ENCODE data around the gene SPRR4. TPM values are rescaled to one million over a fixed set of nuclear protein-coding genes. Genes with fewer than 3 reads are reported as not detected.

SPRR4 gene
- total and polyA plus RNA-seq, 2 experiments from 2014 or later: not detected

DNA sequence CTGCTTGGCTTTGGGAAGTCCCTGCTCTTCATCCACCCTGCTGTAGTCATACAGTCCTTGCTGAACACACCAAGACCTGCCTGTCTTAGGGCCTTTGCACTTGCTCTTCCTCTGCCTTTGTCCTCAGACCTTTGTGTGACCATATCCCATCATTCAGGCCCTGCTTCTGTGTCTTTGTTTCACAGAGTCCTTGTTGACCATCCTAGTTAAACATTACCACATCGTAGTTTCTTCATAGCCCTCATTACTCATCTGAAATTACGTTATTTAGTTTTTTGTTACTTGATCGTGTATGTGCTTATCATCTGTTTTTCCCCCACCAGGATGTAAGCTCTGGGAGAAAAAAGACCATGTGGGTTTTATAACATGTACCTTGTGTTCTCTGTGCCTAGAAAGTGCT lies 41.8 kb upstream of the SPRR4 start:
- Histone ChIP-seq H4K20me1 (ENCODE audit: insufficient read depth, poor library complexity, severe bottlenecking) (no peaks in the 10 kb centered on the region), H3K4me1 (ENCODE audit: insufficient read depth) (no peaks in the 10 kb centered on the region), H3K79me2 (no peaks in the 10 kb centered on the region), H3K9me3 (ENCODE audit: low read depth) (no peaks in the 10 kb centered on the region), H3K4me3 (no peak overlapping the region), H3K27me3 (no peaks in the 10 kb centered on the region), H3K36me3 (replicated peaks; ENCODE audit: insufficient read depth, low read depth) (no peaks in the 10 kb centered on the region), H3K9me2 (replicated peaks; ENCODE audit: insufficient read depth) (no peaks in the 10 kb centered on the region), H3K4me2 (no peak overlapping the region), H3K27ac (no peak overlapping the region), H2AFZ (no peak overlapping the region)
- DNase-seq (ENCODE audit: low spot score): no peak
- TF ChIP-seq, protein P1, sequence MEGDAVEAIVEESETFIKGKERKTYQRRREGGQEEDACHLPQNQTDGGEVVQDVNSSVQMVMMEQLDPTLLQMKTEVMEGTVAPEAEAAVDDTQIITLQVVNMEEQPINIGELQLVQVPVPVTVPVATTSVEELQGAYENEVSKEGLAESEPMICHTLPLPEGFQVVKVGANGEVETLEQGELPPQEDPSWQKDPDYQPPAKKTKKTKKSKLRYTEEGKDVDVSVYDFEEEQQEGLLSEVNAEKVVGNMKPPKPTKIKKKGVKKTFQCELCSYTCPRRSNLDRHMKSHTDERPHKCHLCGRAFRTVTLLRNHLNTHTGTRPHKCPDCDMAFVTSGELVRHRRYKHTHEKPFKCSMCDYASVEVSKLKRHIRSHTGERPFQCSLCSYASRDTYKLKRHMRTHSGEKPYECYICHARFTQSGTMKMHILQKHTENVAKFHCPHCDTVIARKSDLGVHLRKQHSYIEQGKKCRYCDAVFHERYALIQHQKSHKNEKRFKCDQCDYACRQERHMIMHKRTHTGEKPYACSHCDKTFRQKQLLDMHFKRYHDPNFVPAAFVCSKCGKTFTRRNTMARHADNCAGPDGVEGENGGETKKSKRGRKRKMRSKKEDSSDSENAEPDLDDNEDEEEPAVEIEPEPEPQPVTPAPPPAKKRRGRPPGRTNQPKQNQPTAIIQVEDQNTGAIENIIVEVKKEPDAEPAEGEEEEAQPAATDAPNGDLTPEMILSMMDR (IDR thresholded peaks at IDR 0.05; ENCODE audit: poor library complexity): no peak
- TF ChIP-seq EZH2phosphoT487 (IDR thresholded peaks at IDR 0.05; ENCODE audit: low read depth, severe bottlenecking, unreplicated experiment) (no peak), EZH2 (IDR thresholded peaks at IDR 0.05; ENCODE audit: borderline replicate concordance) (no peak)
- WGBS (ENCODE audit: low lambda C conversion rate, missing lambda C conversion rate): 74% methylated on average over 3 of the region's 3 CpGs

DNA sequence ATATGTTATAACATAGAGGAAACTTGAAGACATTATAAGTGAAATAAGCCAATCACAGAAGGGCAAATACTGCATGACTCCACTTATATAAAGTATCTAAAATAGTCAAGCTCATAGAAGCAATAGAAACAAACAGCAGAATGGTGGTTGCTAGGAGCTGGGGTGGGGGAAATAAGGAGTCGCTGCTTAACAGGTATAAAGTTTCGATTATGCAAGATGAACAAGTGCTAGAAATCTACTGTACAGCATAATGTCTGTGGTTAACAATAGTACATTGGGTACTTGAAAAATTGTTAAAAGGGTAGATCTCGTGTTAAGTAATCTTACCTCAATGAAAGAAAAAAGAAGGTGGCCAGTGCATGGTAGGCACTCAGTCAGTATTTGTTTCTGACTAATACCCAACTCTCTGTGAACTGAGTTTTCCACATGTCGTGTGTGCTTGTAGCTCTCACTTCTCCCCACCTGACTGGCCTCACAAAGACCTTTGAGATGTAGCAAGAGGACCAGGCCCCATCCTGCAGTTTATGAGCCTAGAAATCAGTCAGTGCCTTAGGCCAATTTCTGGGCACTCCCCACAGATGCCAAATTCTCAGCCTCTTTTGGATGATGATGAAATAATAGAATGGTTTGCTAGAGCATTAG lies 38.2 kb upstream of the SPRR4 start:
- TF ChIP-seq, protein P1 (IDR thresholded peaks at IDR 0.05; ENCODE audit: poor library complexity): no peak
- TF ChIP-seq EZH2 (IDR thresholded peaks at IDR 0.05; ENCODE audit: borderline replicate concordance) (no peak), EZH2phosphoT487 (IDR thresholded peaks at IDR 0.05; ENCODE audit: low read depth, severe bottlenecking, unreplicated experiment) (no peak)

DNA sequence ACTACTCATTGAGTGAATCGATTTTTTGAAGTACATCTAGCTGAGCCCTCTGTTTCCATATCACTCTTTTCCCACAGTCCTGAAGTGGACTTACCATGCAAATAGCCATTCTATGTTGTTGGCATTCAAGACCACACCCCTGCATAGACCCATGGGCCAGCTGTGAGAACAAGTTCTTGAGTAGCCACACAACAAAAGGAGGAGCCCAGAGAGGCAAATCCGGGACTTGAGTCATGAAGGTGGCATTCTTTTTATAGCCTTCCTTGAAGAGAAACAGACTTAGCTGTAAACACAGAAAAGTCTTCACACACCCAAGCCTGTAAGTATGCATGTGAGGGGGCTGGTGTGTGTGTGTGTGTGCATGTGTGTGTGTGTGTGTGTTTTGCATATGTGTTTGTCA lies 37.3 kb upstream of the SPRR4 start:
- Histone ChIP-seq H3K4me1 (ENCODE audit: insufficient read depth) (no peaks in the 10 kb centered on the region), H3K4me3 (no peak overlapping the region), H3K4me2 (no peak overlapping the region), H3K27me3 (no peaks in the 10 kb centered on the region), H3K9me3 (ENCODE audit: low read depth) (no peaks in the 10 kb centered on the region), H3K79me2 (no peaks in the 10 kb centered on the region), H2AFZ (no peak overlapping the region), H3K27ac (no peak overlapping the region), H3K36me3 (replicated peaks; ENCODE audit: insufficient read depth, low read depth) (no peaks in the 10 kb centered on the region), H4K20me1 (ENCODE audit: insufficient read depth, poor library complexity, severe bottlenecking) (no peaks in the 10 kb centered on the region), H3K9me2 (replicated peaks; ENCODE audit: insufficient read depth) (no peaks in the 10 kb centered on the region)
- no peak for DNase-seq (ENCODE audit: low spot score)
- TF ChIP-seq, protein P1 (IDR thresholded peaks at IDR 0.05; ENCODE audit: poor library complexity): no peak
- TF ChIP-seq EZH2 (IDR thresholded peaks at IDR 0.05; ENCODE audit: borderline replicate concordance): no peak
- no peak for TF ChIP-seq EZH2phosphoT487 (IDR thresholded peaks at IDR 0.05; ENCODE audit: low read depth, severe bottlenecking, unreplicated experiment)
- 43% methylated on average over 2 of the region's 2 CpGs for WGBS (ENCODE audit: low lambda C conversion rate, missing lambda C conversion rate)

More for the DNA sequence above, 38.2 kb upstream of the SPRR4 start:
- Histone ChIP-seq H3K27ac (no peak overlapping the region), H3K4me1 (ENCODE audit: insufficient read depth) (no peaks in the 10 kb centered on the region), H3K9me3 (ENCODE audit: low read depth) (no peaks in the 10 kb centered on the region), H3K79me2 (no peaks in the 10 kb centered on the region), H3K36me3 (replicated peaks; ENCODE audit: insufficient read depth, low read depth) (no peaks in the 10 kb centered on the region), H4K20me1 (ENCODE audit: insufficient read depth, poor library complexity, severe bottlenecking) (no peaks in the 10 kb centered on the region), H3K4me3 (no peak overlapping the region), H3K4me2 (no peak overlapping the region), H3K27me3 (no peaks in the 10 kb centered on the region), H3K9me2 (replicated peaks; ENCODE audit: insufficient read depth) (no peaks in the 10 kb centered on the region), H2AFZ (no peak overlapping the region)
- no peak for DNase-seq (ENCODE audit: low spot score)
- 45% methylated on average over 4 of the region's 4 CpGs for WGBS (ENCODE audit: low lambda C conversion rate, missing lambda C conversion rate)

Measured in hepatocyte (in vitro differentiated cells).